HepG2 (cell line): ENCODE data around the gene VIM. TPM values are rescaled to one million over a fixed set of nuclear protein-coding genes. Genes with fewer than 3 reads are reported as not detected.

Source experiments
- ATAC-seq: fragments of 200-7000 bp; cut with Tn5 transposase; 3 replicates; pipeline ENCODE4 v1.9.1; 2020; ENCODE audit warnings: mild to moderate bottlenecking, moderate library complexity
- BruUV-seq: library from RNA; stranded (reverse); fragments of 400-500 nt; replicated peaks from 2 replicates; lab custom pipeline; 2021; lab: Mats Ljungman, UMichigan
- CTCF ChIA-PET: fragments of 300-600 bp; formaldehyde crosslinking; extraction: SDS; loops from one replicate; lab custom pipeline; 2021; ENCODE audit warnings: low total read pairs, inconsistent platforms, low intra/inter-chr PET ratio; lab: Yijun Ruan, JAX
- POLR2A ChIA-PET: fragments of 350-600 bp; sonication (Branson Sonifier 250); formaldehyde crosslinking; loops from one replicate; lab custom pipeline; 2020; ENCODE audit warnings: antibody characterized with exemption, inconsistent platforms; lab: Yijun Ruan, JAX
- DNase-seq: peaks from one replicate; pipeline ENCODE4 v3.0.0-alpha.2; 2015; ENCODE audit warnings: low spot score
- FAIRE-seq: peaks from 3 replicates; lab custom pipeline; 2011; peaks lifted over from hg19 to GRCh38; lab: Jason Lieb, UNC
- H2AFZ ChIP-seq: one replicate; pipeline ENCODE4 v1.6.1; 2011; ENCODE audit warnings: low read length, inconsistent platforms
- H3K27ac ChIP-seq: fragments of 300-600 bp; 3 replicates; pipeline ENCODE4 v1.8.0; 2011; ENCODE audit warnings: mixed run types, mild to moderate bottlenecking, mixed read lengths, low read length, inconsistent platforms; ENCODE audit not compliant: insufficient read depth; ENCODE audit errors: extremely low read length
- H3K27me3 ChIP-seq, 2 experiments: fragments of 200-600 bp in 1 of 2; 2 replicates in 1 of 2; 3 replicates in 1 of 2; pipeline versions ENCODE4 v1.6.0 to v1.8.0; 2011; ENCODE audit warnings: low read length in 2 of 2, mild to moderate bottlenecking in 2 of 2, moderate library complexity in 2 of 2, inconsistent platforms in 1 of 2; ENCODE audit not compliant: insufficient read depth in 2 of 2, control insufficient read depth in 1 of 2
- H3K36me3 ChIP-seq, 2 experiments: fragments of 200-600 bp in 1 of 2; replicated peaks in 1 of 2; 2 replicates in 1 of 2; 3 replicates in 1 of 2; pipeline versions ENCODE4 v1.5.1 to v1.8.0; 2011; ENCODE audit warnings: low read length in 2 of 2, inconsistent platforms in 1 of 2; ENCODE audit not compliant: insufficient read depth in 2 of 2, control insufficient read depth in 1 of 2
- H3K4me1 ChIP-seq: 2 replicates; pipeline ENCODE4 v1.5.1; 2012; ENCODE audit warnings: low read length, inconsistent platforms; ENCODE audit not compliant: insufficient read depth
- H3K4me2 ChIP-seq: 2 replicates; pipeline ENCODE4 v1.6.0; 2011; ENCODE audit warnings: low read depth, low read length, inconsistent platforms
- H3K4me3 ChIP-seq, 3 experiments: fragments of 200-600 bp in 1 of 3; sonication (generic), shearing (Covaris generic) in 1 of 3; replicated peaks in 1 of 3; 2 replicates each; pipeline ENCODE4 v1.5.1; 2011 to 2016; ENCODE audit warnings: low read length in 3 of 3, inconsistent platforms in 2 of 3, low read depth in 2 of 3, mild to moderate bottlenecking in 2 of 3, control low read depth in 1 of 3, mixed read lengths in 1 of 3; ENCODE audit not compliant: insufficient read depth in 1 of 3
- H3K79me2 ChIP-seq: one replicate; pipeline ENCODE4 v1.6.1; 2011; ENCODE audit warnings: low read length, inconsistent platforms; ENCODE audit not compliant: insufficient read depth
- H3K9ac ChIP-seq: 2 replicates; pipeline ENCODE4 v1.6.0; 2011; ENCODE audit warnings: mild to moderate bottlenecking, low read depth, low read length, inconsistent platforms; ENCODE audit not compliant: insufficient read depth
- H3K9me3 ChIP-seq: 2 replicates; pipeline ENCODE4 v1.5.1; 2012; ENCODE audit warnings: mild to moderate bottlenecking, low read length
- H4K20me1 ChIP-seq: 2 replicates; pipeline ENCODE4 v1.6.0; 2011; ENCODE audit warnings: inconsistent platforms, mild to moderate bottlenecking, low read length, moderate library complexity; ENCODE audit not compliant: insufficient read depth
- BHLHE40 ChIP-seq: IDR thresholded peaks from 2 replicates; pipeline ENCODE4 v1.6.1; 2011; ENCODE audit warnings: low read length, improper control_type of control experiment
- CTCF ChIP-seq: sonication (generic); formaldehyde crosslinking; IDR thresholded peaks from 2 replicates; pipeline ENCODE4 v1.5.0; 2020; ENCODE audit warnings: mild to moderate bottlenecking, missing genetic modification reagents, moderate library complexity
- ISL2 ChIP-seq: sonication (generic); formaldehyde crosslinking; IDR thresholded peaks from 2 replicates; pipeline ENCODE4 v1.5.0; 2020; ENCODE audit warnings: missing genetic modification reagents
- SNAI1 ChIP-seq: sonication (generic); formaldehyde crosslinking; IDR thresholded peaks from 2 replicates; pipeline ENCODE4 v1.5.0; 2020; ENCODE audit warnings: mild to moderate bottlenecking, missing genetic modification reagents, borderline replicate concordance
- ZFP82 ChIP-seq: sonication (generic); formaldehyde crosslinking; IDR thresholded peaks from 2 replicates; pipeline ENCODE4 v1.5.1; 2020; ENCODE audit warnings: mild to moderate bottlenecking, missing genetic modification reagents, borderline replicate concordance
- ZNF263 ChIP-seq: sonication (generic); formaldehyde crosslinking; IDR thresholded peaks from 2 replicates; pipeline ENCODE4 v1.4.0; 2020; ENCODE audit warnings: missing genetic modification reagents
- ZSCAN25 ChIP-seq: sonication (generic); formaldehyde crosslinking; IDR thresholded peaks from 2 replicates; pipeline ENCODE4 v1.8.0; 2022; ENCODE audit warnings: mild to moderate bottlenecking, missing genetic modification reagents
- WGBS: methylation state at CpG from one replicate; pipeline ENCODE4 v1.1.6; 2017; ENCODE audit warnings: low lambda C conversion rate; 5-methylcytosine and 5-hydroxymethylcytosine counted together
- in situ Hi-C: cut with HindIII; loops from 2 replicates; pipeline ENCODE4 v1.10.0; 2017; ENCODE audit warnings: low pct_unique_long_range_greater_than_20kb; ENCODE audit not compliant: extremely low pct_ligation_motif_present
- intact Hi-C: fragments of 100-400 bp; cut with micrococcal nuclease; formaldehyde crosslinking; loops from one replicate; pipeline ENCODE4 v1.10.0; 2022; ENCODE audit not compliant: unreplicated experiment
- polyA plus RNA-seq, 8 experiments: library from polyadenylated mRNA; depleted of rRNA in 3 of 8; stranded (reverse) in 7 of 8; unstranded in 1 of 8; fragments of >200 nt; fragmentation: Illumina TruSeq in 4 of 8; extraction: Trizol in 4 of 8; gene quantifications; 2 replicates each; pipeline versions ENCODE4 v1.2.1 to v1.2.3, GENCODE V29; 2011 to 2016; ENCODE audit warnings: low read depth in 4 of 8, missing spikeins in 1 of 8, mixed read lengths in 1 of 8; ENCODE audit not compliant: insufficient read depth in 1 of 8
- total RNA-seq, 5 experiments: library from RNA; depleted of rRNA; stranded (reverse); fragments of >200 nt; fragmentation: Illumina TruSeq; extraction: Trizol; gene quantifications; 2 replicates each; pipeline ENCODE4 v1.2.3, GENCODE V29; 2016; ENCODE audit warnings: low read depth in 1 of 5

VIM gene
- total and polyA plus RNA-seq, 2 of the 13 experiments (the other 11 are each of a cell fraction or from before 2014, with no cell fraction given): not detected

DNA sequence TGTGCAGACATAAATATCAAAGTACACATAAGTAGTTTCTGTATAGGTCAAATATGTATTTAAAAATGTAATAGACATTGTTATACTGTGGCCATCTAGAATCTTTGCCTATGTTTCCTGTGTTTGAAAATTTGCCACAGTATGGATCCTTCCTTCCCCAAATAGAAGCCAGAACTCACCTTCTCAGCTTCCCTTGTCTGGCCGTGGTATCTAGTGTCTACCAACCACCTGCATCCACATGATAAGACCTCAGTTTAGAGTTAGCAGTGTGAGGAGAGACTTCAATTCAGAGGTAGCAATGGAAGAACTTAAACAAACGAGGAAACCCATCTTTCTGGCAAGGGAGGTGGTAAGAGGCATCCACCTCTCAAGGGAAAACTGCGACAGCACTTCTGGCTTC is 31.5 kb upstream of the VIM start:
- H3K27me3 ChIP-seq: no peaks in the 10 kb centered on the region
- DNase-seq (no peak), ATAC-seq (no peak), FAIRE-seq (no peak)
- no peaks in the 10 kb centered on the region for H3K9me3 ChIP-seq
- H3K4me1 ChIP-seq: peaks cover 22% of the 10 kb centered on the region
- in situ Hi-C loops (no loop called here), intact Hi-C loops (no loop called here)
- no peak overlapping the region for H3K4me2 ChIP-seq
- BruUV-seq: no TSS peak
- no peak overlapping the region for H3K9ac ChIP-seq
- no peak for TF ChIP-seq ZSCAN25 (CRISPR knock-in tag)
- no peak for TF ChIP-seq BHLHE40
- no peak for TF ChIP-seq SNAI1 (CRISPR knock-in tag)
- no peak for TF ChIP-seq ISL2 (CRISPR knock-in tag)
- no peak overlapping the region for H3K27ac ChIP-seq
- H3K4me3 ChIP-seq: no peak overlapping the region
- H2AFZ ChIP-seq: no peak overlapping the region
- POLR2A ChIA-PET: no interaction called here
- no peaks in the 10 kb centered on the region for H3K36me3 ChIP-seq
- H4K20me1 ChIP-seq: no peaks in the 10 kb centered on the region
- 61% methylated on average over 3 of the region's 3 CpGs for WGBS
- no peaks in the 10 kb centered on the region for H3K79me2 ChIP-seq
- CTCF ChIA-PET: no interaction called here

DNA sequence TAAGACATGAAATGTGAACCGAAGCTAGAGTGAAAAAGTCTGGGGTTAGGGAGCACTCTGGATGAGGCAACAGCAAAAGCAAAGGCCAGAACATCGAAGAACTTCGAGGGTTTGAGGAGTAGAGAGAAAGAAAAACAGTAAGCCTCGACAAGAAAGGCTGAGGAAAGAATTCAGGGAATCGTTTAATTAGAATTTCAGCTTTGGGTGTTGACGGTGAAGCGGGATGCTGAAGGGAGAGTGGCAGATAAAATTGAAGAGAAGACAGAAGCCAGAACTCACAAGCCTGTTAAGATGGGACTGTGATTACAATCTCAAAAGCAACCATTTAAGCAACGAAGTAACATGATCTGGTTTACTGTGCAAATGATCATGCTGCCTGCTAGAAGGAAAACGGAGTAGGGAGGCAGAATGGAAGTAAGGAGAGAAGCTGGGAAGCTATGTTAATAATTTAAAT is 28.7 kb upstream of the VIM start:
- Histone ChIP-seq H3K36me3 (no peaks in the 10 kb centered on the region), H3K4me3 (no peak overlapping the region), H3K4me2 (peak overlapping the region; percentile 37), H3K4me1 (peaks cover 32% of the 10 kb centered on the region), H3K9ac (peak overlapping the region; percentile 18; the same call in 1 of the 2 replicates), H3K9me3 (no peaks in the 10 kb centered on the region), H3K27me3 (no peaks in the 10 kb centered on the region; a peak in 1 of 5 replicates), H3K79me2 (no peaks in the 10 kb centered on the region), H3K27ac (no peak overlapping the region), H4K20me1 (no peaks in the 10 kb centered on the region), H2AFZ (peak overlapping the region; percentile 61)
- intact Hi-C loops: no loop called here
- WGBS: 27% methylated on average over 9 of the region's 9 CpGs
- no TSS peak for BruUV-seq
- ChIA-PET POLR2A (no interaction called here), CTCF (no interaction called here)
- ATAC-seq (no peak), FAIRE-seq (no peak), DNase-seq (no peak)
- TF ChIP-seq ZFP82 (no peak), ZNF263 (CRISPR knock-in tag) (peak; percentile 75), CTCF (no peak)
- in situ Hi-C loops: no loop called here
